CD4-positive, alpha-beta T cell treated with Interleukin-15 for 1 hour (primary cell): ENCODE results near the gene KNDC1.

Experiments
- DNase-seq: peaks from one replicate; pipeline ENCODE4 v3.0.0-alpha.2; 2020

The KNDC1 gene

DNA sequence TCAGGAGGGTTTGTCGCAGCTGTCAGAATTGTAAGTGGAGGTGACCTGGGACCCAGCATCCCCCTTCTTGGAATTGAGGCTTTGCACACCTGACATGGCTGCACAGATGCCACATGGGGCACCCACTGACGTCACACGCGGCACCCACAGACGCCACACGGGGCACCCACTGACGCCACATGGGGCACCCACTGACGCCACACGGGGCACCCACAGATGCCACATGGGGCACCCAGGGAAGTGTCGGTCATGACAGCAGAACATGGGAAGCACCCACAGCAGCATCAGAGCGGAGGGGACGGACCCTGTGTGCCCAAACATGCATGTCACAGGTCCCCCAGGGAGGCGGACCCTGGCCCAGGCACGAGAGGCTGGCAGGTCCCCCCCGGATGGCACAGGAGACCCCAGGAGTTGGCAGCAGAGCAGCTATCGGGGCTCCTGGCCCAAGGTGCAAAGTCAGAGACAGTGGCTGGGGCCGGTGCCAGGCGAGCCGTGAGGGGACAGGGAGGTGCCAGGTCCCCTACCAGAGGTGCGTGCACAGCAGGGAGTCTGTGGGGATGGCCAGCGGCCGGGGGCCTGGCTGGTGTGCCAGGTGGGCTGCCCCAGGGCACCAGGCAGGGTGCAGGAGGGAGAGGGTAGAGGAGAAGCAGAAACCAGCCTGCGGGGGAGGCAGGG lies 21.1 kb downstream of the KNDC1 start:
- DNase-seq, result no peak

- no peak for DNase-seq
These were observed 22.2 kb downstream of the KNDC1 start for GRCh38 chr10:133182190-133182589.

DNA sequence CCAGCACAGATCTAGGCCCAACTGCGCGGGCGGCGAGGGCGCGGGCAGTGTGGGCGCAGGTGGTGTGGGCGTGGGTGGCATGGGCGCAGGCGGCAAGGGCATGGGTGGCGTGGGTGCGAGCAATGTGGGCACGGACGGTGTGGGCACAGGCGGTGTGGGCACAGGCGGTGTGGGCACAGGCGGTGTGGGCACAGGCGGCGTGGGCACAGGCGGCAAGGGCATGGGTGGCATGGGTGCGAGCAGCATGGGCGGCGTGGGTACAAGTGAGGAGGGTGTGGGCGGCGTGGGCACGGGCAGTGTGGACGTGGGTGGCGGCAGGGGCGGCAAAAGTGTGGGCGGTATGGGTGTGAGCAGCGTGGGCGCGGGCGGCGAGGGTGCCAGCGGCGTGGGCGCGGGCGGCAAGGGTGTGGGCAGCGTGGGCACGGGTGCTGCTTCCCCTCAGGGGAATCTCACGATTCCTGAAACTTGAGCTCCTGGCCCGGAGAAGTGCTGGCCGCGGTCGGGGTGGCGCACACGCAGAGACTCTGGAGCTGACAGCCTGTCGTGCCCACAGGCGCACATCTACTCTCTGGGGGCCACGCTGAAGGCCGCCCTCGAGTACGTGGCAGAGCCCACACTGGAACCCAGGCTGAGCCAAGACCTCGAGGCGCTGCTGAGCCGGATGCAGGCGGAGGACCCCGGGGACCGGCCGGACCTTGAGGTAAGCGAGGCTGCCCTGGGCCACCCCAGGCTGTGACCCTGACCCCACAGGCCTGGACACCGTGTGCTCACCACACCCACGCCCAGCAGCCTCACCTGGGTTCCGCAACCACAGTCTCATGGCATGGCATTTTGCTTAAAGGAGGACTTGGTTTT lies 23.0 kb downstream of the KNDC1 start:
- no peak for DNase-seq

GRCh38 chr10:133183646-133184378 lies 23.8 kb downstream of the KNDC1 start:
- DNase-seq, result no peak

DNA sequence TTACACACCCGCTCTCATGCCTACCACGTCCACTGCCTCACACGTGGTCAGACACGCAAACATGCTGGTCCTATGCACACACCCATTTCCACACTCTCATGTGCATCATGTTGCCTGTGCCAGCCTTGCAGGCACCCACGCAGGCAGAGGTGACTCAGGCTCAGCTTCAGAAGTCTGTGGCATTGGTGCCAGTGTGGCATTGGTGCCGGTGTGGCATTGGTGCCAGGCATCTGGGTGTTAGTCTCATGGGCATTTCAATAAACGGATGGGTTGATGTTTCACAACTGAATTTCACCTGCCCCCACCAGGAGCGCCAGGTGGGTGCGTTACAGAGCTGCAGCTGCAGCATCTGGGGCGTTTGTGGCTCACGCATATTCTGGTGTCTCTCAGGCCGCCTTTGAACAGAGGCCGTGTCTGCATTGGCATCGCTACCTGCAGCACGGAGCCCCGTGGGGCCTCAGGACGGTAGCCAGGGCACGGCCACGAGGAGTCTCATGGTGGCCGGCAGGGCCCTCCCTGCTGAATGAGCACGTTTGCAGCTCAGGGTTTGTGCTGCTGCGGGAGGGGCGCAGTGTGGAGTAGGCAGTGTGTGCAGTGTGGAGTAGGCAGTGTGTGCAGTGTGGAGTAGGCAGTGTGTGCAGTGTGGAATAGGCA lies 24.7 kb downstream of the KNDC1 start:
- DNase-seq, result no peak

GRCh38 chr10:133185421-133185820 lies 25.4 kb downstream of the KNDC1 start:
- no peak for DNase-seq

DNA sequence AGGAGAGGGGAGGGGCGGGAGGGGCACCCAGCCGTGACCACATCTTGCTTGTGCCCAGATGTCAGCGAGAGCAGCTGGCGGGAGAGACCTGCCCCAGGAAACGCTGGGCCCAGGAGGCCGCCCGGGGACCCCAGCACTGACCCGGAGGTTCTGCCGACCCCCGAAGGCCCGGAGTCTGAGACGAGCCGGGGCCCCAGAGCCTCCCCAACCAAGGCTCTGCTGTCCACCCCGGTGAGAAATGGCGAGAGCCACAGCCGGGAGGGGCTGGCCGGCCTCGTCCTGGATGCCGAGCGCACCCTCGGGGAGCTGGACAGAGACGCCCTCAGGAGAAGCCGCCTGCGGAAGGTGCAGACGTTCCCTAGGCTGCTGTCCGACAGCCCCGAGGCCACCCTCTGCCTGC lies 25.9 kb downstream of the KNDC1 start:
- no peak for DNase-seq

DNA sequence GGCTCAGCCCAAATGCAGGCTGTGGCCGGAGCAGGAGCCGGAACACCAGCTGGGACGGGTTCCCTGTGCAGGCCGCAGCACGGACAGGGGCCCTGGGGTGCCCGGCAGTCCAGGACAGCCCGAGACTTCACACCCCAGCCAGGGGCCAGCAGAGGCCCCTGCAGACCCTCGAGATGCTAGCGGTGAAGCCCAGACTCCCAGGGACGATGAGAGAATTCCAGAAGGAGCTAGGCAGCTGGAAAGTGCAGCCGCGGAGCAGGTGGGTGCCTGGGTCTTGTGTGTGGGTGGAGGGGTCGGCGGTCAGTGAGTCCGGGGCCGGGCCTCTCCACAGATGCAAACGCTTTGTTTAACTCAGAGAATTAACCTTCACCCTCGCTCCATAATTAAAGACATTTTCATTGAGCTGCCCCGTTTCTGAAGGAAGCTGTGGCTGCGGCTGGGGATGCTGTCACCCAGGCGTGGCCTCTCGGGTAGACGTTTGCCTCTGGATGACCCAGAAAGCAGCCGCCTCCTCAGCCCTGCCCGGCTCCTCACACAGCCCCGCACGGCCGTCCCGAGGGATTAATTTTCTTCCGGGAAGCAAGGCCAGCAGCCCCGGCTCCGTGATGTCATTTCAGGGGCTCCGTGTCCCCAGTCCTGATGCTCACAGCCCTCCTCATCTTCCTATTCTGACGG lies 26.5 kb downstream of the KNDC1 start:
- DNase-seq, result no peak

GRCh38 chr10:133187091-133187905 lies 27.3 kb downstream of the KNDC1 start:
- DNase-seq, result no peak

- no peak for DNase-seq
These were observed 28.1 kb downstream of the KNDC1 start for GRCh38 chr10:133187906-133188681.

DNA sequence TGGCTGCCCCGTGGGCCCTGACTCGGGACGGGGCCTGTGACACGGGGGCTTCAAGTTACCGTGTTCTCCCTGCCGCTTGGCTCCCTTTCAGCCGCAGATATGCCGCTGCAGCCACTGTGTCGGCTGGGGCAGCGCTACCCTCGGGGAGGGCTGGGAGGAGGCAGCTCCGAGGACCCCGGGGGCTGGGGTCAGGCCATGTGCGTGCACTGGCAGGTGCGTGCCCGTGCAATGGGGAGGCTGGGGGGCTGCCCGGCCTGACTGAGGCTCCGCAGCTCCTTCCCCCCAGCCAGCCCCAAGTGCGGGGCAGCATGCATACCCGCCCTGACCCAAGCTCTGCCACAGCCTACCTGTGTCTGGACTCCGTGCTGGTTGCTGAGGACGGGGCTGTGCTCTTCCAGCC lies 29.2 kb downstream of the KNDC1 start:
- no peak for DNase-seq

- DNase-seq, result no peak
These were observed 29.7 kb downstream of the KNDC1 start for GRCh38 chr10:133189726-133190125.

GRCh38 chr10:133190225-133190624 lies 30.2 kb downstream of the KNDC1 start:
- DNase-seq, result no peak

DNA sequence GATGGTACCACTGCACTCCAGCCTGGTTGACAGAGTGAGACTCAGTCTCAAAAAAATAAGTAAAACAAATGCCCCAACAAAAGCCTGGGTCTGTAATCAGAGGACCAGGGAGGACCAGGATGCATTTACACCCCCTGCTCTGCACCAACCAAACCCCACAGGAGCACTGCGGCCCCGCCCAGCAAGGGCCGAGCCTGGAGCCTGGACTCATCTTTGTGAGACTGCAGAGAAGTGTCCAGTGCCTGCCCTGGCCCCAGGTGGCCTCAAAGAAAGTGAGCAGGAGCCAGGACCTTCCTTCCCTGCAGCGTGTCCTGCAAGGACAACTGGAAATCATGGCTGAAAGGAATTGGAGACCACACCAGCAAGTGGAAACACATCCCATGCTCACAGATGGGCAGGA lies 31.6 kb downstream of the KNDC1 start:
- no peak for DNase-seq

DNA sequence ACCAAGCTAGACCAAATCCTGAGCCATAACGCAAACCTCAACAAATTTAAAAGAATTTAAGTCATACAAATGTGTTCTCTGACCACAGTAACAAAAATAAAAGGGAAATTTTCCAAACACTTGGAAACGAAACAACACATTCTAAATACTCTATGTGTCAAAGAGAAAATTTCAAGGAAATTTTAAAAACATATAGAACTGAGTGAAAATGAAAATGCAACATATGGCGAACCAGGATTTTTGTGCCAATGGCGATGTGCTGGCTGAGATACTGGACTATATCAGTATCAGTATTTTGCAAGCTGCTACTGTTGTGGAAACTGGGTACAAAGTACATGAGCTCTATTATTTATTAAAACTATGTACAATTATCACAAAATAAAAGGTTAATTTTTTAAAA lies 34.1 kb downstream of the KNDC1 start:
- DNase-seq, result no peak

DNA sequence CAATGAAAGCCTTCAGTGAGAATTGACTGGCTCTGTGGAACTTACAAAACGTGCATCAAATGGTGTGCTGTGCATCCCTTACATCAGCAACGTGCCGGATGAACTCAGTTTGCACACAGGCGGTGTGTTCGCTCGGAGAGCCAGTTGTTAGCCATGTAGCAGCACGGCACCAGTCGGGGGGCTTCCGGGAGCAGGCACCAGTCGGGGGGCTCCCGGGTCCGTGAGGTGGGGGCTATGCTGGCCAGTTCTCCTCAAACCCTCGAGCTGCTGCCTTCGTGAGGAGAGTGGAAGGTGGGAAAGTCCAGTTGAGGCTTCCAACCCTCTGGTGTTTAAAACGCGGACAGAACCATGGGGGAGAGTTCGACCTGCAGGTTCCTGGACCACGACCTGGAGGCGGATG lies 35.1 kb downstream of the KNDC1 start:
- DNase-seq, result no peak

DNA sequence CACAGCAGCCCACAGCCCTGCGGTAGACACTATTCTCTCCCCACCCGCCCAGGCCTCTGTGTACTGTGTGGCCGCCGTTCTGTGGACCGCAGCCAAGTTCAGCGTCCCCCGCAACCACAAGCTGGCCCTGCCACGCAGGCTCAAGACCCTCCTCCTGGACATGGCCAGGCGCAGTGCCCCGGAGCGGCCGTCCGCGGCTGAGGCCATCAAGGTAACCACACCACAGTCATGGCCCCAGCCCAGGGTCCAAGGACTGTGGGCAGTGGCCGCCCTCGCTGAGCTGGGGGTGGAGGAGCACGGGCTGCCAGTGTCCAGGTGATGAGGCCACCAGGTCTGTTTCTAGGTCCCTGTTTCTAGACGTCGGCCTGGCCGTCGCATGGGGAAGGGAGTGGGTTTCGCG lies 35.6 kb downstream of the KNDC1 start:
- DNase-seq, result no peak

GRCh38 chr10:133196221-133196915 lies 36.3 kb downstream of the KNDC1 start:
- DNase-seq, result no peak

DNA sequence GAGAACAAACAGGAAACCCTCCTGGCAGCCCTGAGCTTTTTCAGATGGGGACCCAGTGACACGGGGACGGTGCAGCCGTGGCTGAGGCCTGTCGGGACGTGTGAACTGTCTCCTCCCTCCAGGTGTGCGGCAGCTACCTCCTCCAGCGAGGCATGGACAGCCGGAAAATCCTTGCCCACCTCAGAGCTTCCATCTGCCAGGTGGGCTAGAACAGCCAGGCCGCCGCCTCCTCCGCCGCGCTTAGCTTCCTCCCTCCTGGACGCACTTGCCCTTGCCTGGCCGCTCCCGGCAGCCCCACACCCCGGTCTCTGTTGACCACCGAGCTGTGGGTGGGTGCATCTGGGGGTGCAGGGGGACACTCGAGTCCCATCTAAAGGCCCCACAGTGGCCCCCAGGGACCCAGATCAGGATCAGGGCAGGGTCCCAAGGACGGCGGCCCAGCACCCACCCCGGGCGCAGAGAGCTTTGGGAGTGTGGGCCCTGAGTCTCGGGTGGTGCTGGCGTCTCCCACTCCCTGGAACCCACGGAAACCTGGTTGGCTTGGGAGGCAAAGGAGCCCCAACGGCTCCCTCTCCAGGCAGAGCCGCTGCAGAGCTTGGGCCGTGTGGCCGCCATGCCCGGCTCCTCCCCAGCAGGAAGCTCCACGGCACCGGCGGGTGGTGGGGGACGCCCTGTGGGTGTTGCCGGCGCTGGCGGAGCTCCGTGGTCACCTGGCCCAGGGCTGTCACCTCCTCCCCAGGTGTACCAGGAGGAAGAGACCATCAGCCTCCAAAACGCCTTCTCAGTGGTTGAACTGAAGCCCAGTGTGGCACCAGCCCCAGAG lies 37.1 kb downstream of the KNDC1 start:
- DNase-seq, result no peak
